ENCODE data around the gene ARMC10.
"Not testable (repeated sequence)": the region's sequence is repeated elsewhere in the genome, so short reads cannot be mapped to it uniquely, and the experiment has no call there.

The ARMC10 gene

DNA sequence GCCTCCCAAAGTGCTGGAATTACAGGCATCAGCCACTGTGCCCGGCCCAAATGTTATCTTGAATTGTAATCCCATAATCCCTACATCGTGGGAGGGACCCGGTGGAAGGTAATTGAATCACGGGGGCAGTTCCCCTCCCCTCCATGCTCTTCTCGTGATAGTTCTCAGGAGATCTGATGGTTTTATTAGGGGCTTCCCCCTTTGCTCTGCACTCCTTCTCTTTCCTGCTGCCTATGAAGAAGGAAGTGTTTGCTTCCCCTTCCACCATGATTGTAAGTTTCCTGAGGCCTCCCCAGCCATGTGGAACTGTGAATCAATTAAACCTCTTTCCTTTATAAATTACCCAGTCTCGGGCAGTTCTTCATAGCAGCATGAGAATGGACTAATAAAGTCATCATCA, 3.3 kb downstream of the ARMC10 start:
- not testable (repeated sequence) for DNase-seq (ENCODE audit: low spot score)

DNA sequence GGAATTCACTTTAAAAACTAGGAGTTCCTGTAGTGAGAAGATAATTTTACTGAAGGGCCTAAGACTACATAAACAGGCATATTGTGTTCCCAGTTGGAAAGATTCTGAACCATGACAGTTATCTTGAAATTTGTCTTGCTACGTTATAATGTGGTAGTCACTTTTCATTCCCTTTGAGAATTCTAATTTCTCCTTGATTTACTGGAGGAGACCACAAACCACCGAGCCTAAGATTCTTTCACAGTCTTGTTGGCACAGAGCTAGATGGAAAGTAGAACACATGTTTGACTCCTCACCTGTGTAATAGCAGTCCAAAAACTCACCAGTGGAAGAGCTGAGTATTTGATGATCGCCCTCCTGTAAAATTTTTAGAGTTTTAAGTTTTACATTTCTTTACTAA, 4.9 kb downstream of the ARMC10 start:
- no peak for DNase-seq (ENCODE audit: low spot score)

DNA sequence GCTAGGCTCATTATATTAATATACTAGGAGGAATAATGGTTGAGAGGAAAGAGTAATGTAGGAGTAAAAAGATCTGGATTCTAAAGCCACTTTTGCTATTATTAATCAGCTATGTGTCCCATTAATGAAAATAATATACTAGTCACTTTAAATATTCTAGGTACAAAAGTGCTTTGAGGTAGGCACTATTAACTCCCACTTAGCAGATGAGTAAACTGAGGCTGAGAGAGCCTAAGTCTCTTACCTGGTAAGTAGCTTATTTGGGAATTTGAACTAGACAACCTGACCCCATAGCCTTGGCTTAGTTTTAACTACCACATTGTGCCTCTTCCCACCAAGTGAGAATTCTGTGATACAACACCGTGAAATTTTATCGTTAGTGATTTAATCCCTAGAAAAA, 6.0 kb downstream of the ARMC10 start:
- no peak for DNase-seq (ENCODE audit: low spot score)

DNA sequence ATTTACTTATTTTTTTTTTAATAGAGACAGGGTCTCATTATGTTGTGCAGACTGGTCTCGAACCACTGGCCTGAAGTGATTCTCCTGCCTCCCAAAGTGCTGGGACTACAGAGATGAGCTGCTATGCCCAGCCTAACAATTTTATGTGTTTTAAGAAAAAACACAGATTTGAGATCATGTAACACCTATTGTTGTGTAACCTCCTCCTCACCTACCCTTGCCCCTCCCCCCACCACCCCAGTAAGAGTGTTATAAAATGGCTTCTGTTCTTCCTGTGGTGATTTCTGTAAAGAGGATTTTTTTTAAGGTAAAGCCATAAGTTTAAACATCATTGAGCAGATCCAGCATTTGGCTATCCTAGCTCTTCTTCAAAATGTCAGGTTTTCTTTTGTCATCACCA, 7.6 kb downstream of the ARMC10 start:
- DNase-seq (ENCODE audit: low spot score): no peak

GRCh38 chr7:103083210-103083609, 8.3 kb downstream of the ARMC10 start:
- no peak for DNase-seq (ENCODE audit: low spot score)

- DNase-seq (ENCODE audit: low spot score): not testable (repeated sequence)
Observed at GRCh38 chr7:103092321-103092720, 17.4 kb downstream of the ARMC10 start.

DNA sequence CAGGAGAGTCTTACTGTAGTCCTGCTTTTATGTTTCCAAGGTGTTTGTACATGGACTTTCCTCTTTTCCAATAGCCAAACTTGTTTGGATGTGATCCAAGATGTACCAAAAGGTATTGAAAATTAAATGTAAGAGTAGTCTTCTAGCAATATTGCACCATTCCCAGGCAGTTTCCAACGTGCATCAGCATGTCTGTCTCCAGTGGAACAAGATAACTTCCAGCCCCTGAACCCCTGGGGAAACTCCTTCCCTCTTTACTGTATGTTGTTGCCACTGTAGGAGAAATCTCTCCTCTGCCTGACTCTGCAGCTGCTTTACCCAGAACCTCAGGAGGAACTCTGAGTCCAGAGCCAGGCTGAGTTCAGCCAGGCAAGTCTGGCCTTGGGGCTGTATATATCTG, 18.5 kb downstream of the ARMC10 start:
- DNase-seq (ENCODE audit: low spot score): no peak

GRCh38 chr7:103094102-103094501, 19.2 kb downstream of the ARMC10 start:
- DNase-seq (ENCODE audit: low spot score): no peak

- not testable (repeated sequence) for DNase-seq (ENCODE audit: low spot score)
Observed at GRCh38 chr7:103095558-103095957, 20.6 kb downstream of the ARMC10 start.

GRCh38 chr7:103097041-103097440, 22.1 kb downstream of the ARMC10 start:
- no peak for DNase-seq (ENCODE audit: low spot score)

DNA sequence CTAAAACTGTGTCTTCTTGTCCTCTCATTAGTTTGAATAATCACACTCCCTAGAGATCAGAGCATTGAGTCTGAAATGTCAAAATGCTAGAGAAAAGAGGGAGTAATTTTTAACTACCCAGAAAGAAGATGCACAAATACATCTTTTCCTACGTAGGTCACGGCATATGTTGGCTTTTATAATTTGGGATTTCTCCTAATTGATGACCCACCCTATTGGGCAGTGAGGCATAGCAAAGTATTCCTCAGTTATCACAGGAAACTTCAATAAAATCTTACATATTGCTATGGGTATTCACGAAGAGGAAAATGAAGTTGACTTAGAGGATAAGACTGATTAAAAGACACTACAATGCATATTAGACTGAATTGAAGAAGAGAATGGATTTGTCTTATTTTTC, 25.4 kb downstream of the ARMC10 start:
- DNase-seq (ENCODE audit: low spot score): no peak

GRCh38 chr7:103101543-103101942, 26.6 kb downstream of the ARMC10 start:
- DNase-seq (ENCODE audit: low spot score): no peak

- DNase-seq (ENCODE audit: low spot score): no peak
Observed at GRCh38 chr7:103106005-103106702, 31.2 kb downstream of the ARMC10 start.

DNA sequence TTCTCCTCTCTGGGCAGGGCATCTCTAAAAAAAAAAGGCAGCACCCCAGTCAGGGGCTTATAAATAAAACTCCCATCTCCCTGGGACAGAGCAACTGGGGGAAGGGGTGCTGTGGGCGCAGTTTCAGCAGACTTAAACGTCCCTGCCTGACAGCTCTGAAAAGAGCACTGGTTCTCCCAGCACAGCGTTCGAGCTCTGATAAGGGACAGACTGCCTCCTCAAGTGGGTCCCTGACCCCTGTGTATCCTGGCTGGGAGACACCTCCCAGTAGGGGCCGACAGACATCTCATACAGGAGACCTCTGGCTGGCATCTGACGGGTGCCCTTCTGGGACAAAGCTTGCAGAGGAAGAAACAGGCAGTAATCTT, 31.7 kb downstream of the ARMC10 start:
- DNase-seq (ENCODE audit: low spot score): not testable (repeated sequence)

- peak; percentile 91 for DNase-seq (ENCODE audit: low spot score)
Observed at GRCh38 chr7:103113164-103113563, 38.2 kb downstream of the ARMC10 start.

DNA sequence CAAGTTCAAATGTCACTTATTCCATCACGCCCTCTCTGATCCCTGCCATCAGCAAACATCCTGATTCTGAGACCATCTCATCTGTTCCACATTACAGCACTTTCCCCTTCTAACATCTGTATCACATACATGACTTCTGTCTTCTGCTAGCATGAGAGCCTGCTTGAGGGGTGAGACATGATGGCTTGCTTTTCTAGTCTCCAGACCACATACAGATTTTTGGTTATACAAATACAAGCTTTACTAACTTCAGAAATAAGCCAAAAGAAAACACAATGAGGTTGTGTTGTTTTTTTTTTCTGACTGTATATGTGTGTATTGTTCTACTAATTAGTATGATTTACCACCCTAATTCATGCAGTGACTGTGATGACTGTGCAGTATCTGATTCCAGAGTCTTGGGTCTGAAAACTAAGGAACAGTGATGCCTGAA, 39.7 kb downstream of the ARMC10 start:
- DNase-seq (ENCODE audit: low spot score): no peak

GRCh38 chr7:103115771-103116170, 40.8 kb downstream of the ARMC10 start:
- DNase-seq (ENCODE audit: low spot score): no peak

- DNase-seq (ENCODE audit: low spot score): peak; percentile 44
Observed at GRCh38 chr7:103116511-103116910, 41.6 kb downstream of the ARMC10 start.

DNA sequence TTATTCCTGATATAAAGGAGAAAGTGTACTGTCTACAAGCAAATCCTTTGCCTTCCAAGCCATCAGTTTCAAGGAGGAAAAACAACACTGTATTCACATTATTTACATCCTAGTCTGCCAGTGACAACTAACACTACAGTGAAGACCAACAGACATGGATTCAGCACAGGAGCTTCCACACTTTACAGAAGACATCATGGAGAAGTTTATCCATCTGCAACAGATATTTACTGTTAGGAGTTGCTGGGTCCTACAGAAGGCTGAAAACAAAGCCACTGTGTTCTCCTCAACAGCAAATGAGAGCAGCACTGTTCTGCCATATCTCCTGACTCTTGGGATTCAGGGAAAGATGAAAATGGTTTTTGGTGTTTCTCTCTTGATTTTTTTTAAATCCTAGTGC, 42.1 kb downstream of the ARMC10 start:
- no peak for DNase-seq (ENCODE audit: low spot score)

- DNase-seq (ENCODE audit: low spot score): no peak
Observed at GRCh38 chr7:103117465-103117864, 42.5 kb downstream of the ARMC10 start.

DNA sequence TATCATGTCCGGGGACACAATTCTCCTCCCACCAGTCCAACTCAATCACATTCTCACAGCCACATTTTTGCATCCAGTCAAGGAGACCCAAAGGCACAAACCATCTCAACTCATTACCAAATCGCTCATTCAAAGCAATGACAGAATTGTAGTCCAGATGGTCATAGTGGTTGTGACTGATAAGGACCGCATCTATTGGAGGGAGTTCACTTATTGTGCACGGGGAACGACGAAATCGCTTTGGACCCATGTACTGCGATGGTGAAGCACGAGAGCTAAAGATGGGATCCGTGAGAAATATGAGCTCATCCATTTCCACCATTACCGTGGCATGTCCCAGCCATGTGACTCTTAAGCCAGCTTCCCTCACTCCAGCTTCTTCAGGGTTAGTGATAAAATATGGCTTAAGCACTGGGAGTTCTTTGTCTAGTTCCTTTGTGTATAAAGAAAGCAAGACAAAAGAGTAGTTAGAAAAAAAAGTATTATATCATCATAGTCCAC, 44.9 kb downstream of the ARMC10 start:
- DNase-seq (ENCODE audit: low spot score): no peak

GRCh38 chr7:103120362-103120761, 45.4 kb downstream of the ARMC10 start:
- DNase-seq (ENCODE audit: low spot score): no peak

DNA sequence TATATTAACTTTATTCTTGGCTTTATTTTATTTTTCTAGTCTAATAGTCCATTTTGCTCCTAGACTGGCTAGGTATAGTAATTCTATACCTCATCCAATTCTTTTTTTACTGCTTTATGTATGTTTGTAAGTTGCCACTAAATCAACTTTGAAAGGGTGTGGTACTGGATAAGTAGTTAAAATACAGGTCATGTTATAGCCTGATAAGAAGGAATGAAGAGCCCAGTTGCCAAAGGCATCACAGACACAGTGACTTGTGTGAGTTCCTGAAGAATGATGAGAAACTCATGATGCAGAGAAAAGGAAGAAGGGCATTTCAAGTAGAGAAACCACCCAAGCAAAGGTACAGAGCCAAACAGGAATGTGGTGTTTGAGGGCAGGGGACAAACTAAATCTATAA, 46.7 kb downstream of the ARMC10 start:
- DNase-seq (ENCODE audit: low spot score): no peak

DNA sequence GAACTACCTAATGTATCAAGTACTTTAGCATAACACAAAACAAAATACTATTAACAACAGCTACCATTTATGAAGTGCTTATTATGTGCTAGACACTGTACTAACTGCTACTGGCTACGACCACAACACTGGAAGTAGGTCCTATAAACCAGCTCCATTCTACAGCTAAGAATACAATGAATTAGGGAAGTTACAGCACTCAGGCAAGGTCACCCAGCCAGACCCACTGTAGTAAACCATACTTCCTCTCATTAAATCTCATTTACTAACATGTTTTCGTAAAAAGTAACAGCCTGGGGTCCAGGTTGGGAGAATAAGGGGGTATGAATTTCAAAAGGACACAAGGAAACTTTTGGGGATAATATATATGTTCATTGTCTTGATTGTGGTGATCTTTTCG, 48.6 kb downstream of the ARMC10 start:
- DNase-seq (ENCODE audit: low spot score): no peak
